HepG2 (cell line): ENCODE data around the gene HTR3C. TPM values are rescaled to one million over a fixed set of nuclear protein-coding genes. Genes with fewer than 3 reads are reported as not detected.

Source experiments
- IKZF1 ChIP-seq: fragments of 450-650 bp; IDR thresholded peaks from 2 replicates; pipeline ENCODE4 v1.7.1; 2016
- JUN ChIP-seq: sonication (generic); formaldehyde crosslinking; IDR thresholded peaks from 2 replicates; pipeline ENCODE4 v1.4.0; 2020; ENCODE audit warnings: mild to moderate bottlenecking, missing genetic modification reagents
- SRSF9 ChIP-seq: fragments of 200-400 bp; formaldehyde crosslinking; IDR thresholded peaks from 2 replicates; pipeline ENCODE4 v1.6.1; 2018; ENCODE audit warnings: borderline replicate concordance, mild to moderate bottlenecking, low read depth, low read length; ENCODE audit not compliant: insufficient read depth, poor library complexity, severe bottlenecking
- TARDBP ChIP-seq: sonication (generic); formaldehyde crosslinking; IDR thresholded peaks from 2 replicates; pipeline ENCODE4 v1.8.0; 2022; ENCODE audit warnings: mild to moderate bottlenecking, missing genetic modification reagents
- ZNF564 ChIP-seq: sonication (generic); formaldehyde crosslinking; IDR thresholded peaks from 2 replicates; pipeline ENCODE4 v1.8.1; 2023; ENCODE audit warnings: mild to moderate bottlenecking, missing genetic modification reagents
- ZNF572 ChIP-seq: sonication (generic); formaldehyde crosslinking; IDR thresholded peaks from 2 replicates; pipeline ENCODE4 v1.5.1; 2020; ENCODE audit warnings: mild to moderate bottlenecking, missing genetic modification reagents
- polyA plus RNA-seq, 8 experiments: library from polyadenylated mRNA; depleted of rRNA in 3 of 8; stranded (reverse) in 7 of 8; unstranded in 1 of 8; fragments of >200 nt; fragmentation: Illumina TruSeq in 4 of 8; extraction: Trizol in 4 of 8; gene quantifications; 2 replicates each; pipeline versions ENCODE4 v1.2.1 to v1.2.3, GENCODE V29; 2011 to 2016; ENCODE audit warnings: low read depth in 4 of 8, missing spikeins in 1 of 8, mixed read lengths in 1 of 8; ENCODE audit not compliant: insufficient read depth in 1 of 8
- total RNA-seq, 5 experiments: library from RNA; depleted of rRNA; stranded (reverse); fragments of >200 nt; fragmentation: Illumina TruSeq; extraction: Trizol; gene quantifications; 2 replicates each; pipeline ENCODE4 v1.2.3, GENCODE V29; 2016; ENCODE audit warnings: low read depth in 1 of 5
- TF ChIP-seq, protein P1 (sequence below): IDR thresholded peaks from 2 replicates; pipeline ENCODE4 v1.6.1; 2016; ENCODE audit warnings: low read depth, missing genetic modification reagents, missing compliant biosample characterization
- TF ChIP-seq, protein P2 (sequence below): sonication (generic); formaldehyde crosslinking; IDR thresholded peaks from 2 replicates; pipeline ENCODE4 v1.5.0; 2020; ENCODE audit warnings: mild to moderate bottlenecking, missing genetic modification reagents, moderate library complexity
- TF ChIP-seq, protein P3 (sequence below): IDR thresholded peaks from 2 replicates; pipeline ENCODE4 v1.6.1; 2016; ENCODE audit warnings: low read depth
- TF ChIP-seq, protein P4 (sequence below): sonication (generic); formaldehyde crosslinking; IDR thresholded peaks from 2 replicates; pipeline ENCODE4; 2020; ENCODE audit warnings: missing genetic modification reagents, mild to moderate bottlenecking, borderline replicate concordance
- TF ChIP-seq, protein P5 (sequence below): sonication (generic); formaldehyde crosslinking; IDR thresholded peaks from 2 replicates; pipeline ENCODE4 v1.4.0; 2020; ENCODE audit warnings: low read depth, missing genetic modification reagents
- TF ChIP-seq, protein P6 (sequence below): sonication (generic); formaldehyde crosslinking; IDR thresholded peaks from 2 replicates; pipeline ENCODE4 v1.4.0; 2020; ENCODE audit warnings: missing genetic modification reagents, borderline replicate concordance

HTR3C gene
- total and polyA plus RNA-seq, 2 of the 13 experiments (the other 11 are each of a cell fraction or from before 2014, with no cell fraction given) = not detected

DNA sequence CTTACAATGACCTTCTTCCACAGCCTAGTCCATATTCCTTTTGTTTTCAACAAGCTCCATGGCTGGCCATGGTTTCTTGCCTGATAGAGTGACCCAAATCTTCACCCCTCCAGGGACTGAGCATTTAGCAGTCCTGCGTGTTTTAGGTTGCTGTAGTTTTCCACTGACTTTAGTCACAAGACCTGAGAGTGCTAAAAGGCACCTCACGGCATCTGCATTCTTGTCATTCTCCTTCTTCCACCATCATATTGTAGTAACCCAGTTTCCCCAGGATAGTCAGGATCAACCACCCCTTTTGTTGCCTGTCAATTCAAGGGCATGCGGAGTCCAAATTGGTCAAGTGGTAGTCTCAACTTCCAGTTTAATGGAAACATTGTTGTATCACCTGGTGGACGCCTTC, 20.8 kb downstream of the HTR3C start (continued):
- TF ChIP-seq, protein P1, sequence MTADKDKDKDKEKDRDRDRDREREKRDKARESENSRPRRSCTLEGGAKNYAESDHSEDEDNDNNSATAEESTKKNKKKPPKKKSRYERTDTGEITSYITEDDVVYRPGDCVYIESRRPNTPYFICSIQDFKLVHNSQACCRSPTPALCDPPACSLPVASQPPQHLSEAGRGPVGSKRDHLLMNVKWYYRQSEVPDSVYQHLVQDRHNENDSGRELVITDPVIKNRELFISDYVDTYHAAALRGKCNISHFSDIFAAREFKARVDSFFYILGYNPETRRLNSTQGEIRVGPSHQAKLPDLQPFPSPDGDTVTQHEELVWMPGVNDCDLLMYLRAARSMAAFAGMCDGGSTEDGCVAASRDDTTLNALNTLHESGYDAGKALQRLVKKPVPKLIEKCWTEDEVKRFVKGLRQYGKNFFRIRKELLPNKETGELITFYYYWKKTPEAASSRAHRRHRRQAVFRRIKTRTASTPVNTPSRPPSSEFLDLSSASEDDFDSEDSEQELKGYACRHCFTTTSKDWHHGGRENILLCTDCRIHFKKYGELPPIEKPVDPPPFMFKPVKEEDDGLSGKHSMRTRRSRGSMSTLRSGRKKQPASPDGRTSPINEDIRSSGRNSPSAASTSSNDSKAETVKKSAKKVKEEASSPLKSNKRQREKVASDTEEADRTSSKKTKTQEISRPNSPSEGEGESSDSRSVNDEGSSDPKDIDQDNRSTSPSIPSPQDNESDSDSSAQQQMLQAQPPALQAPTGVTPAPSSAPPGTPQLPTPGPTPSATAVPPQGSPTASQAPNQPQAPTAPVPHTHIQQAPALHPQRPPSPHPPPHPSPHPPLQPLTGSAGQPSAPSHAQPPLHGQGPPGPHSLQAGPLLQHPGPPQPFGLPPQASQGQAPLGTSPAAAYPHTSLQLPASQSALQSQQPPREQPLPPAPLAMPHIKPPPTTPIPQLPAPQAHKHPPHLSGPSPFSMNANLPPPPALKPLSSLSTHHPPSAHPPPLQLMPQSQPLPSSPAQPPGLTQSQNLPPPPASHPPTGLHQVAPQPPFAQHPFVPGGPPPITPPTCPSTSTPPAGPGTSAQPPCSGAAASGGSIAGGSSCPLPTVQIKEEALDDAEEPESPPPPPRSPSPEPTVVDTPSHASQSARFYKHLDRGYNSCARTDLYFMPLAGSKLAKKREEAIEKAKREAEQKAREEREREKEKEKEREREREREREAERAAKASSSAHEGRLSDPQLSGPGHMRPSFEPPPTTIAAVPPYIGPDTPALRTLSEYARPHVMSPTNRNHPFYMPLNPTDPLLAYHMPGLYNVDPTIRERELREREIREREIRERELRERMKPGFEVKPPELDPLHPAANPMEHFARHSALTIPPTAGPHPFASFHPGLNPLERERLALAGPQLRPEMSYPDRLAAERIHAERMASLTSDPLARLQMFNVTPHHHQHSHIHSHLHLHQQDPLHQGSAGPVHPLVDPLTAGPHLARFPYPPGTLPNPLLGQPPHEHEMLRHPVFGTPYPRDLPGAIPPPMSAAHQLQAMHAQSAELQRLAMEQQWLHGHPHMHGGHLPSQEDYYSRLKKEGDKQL (CRISPR knock-in tag) = no peak
- TF ChIP-seq, protein P2, sequence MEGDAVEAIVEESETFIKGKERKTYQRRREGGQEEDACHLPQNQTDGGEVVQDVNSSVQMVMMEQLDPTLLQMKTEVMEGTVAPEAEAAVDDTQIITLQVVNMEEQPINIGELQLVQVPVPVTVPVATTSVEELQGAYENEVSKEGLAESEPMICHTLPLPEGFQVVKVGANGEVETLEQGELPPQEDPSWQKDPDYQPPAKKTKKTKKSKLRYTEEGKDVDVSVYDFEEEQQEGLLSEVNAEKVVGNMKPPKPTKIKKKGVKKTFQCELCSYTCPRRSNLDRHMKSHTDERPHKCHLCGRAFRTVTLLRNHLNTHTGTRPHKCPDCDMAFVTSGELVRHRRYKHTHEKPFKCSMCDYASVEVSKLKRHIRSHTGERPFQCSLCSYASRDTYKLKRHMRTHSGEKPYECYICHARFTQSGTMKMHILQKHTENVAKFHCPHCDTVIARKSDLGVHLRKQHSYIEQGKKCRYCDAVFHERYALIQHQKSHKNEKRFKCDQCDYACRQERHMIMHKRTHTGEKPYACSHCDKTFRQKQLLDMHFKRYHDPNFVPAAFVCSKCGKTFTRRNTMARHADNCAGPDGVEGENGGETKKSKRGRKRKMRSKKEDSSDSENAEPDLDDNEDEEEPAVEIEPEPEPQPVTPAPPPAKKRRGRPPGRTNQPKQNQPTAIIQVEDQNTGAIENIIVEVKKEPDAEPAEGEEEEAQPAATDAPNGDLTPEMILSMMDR (CRISPR knock-in tag) = no peak
- TF ChIP-seq ZNF572 (CRISPR knock-in tag) (no peak), ZNF564 (no peak), IKZF1 (no peak), TARDBP (CRISPR knock-in tag) (no peak), SRSF9 (no peak), JUN (no peak)
- TF ChIP-seq, protein P3, sequence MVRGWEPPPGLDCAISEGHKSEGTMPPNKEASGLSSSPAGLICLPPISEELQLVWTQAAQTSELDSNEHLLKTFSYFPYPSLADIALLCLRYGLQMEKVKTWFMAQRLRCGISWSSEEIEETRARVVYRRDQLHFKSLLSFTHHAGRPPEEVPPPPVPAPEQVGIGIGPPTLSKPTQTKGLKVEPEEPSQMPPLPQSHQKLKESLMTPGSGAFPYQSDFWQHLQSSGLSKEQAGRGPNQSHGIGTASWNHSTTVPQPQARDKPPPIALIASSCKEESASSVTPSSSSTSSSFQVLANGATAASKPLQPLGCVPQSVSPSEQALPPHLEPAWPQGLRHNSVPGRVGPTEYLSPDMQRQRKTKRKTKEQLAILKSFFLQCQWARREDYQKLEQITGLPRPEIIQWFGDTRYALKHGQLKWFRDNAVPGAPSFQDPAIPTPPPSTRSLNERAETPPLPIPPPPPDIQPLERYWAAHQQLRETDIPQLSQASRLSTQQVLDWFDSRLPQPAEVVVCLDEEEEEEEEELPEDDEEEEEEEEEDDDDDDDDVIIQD (CRISPR knock-in tag) = no peak
- TF ChIP-seq, protein P4, sequence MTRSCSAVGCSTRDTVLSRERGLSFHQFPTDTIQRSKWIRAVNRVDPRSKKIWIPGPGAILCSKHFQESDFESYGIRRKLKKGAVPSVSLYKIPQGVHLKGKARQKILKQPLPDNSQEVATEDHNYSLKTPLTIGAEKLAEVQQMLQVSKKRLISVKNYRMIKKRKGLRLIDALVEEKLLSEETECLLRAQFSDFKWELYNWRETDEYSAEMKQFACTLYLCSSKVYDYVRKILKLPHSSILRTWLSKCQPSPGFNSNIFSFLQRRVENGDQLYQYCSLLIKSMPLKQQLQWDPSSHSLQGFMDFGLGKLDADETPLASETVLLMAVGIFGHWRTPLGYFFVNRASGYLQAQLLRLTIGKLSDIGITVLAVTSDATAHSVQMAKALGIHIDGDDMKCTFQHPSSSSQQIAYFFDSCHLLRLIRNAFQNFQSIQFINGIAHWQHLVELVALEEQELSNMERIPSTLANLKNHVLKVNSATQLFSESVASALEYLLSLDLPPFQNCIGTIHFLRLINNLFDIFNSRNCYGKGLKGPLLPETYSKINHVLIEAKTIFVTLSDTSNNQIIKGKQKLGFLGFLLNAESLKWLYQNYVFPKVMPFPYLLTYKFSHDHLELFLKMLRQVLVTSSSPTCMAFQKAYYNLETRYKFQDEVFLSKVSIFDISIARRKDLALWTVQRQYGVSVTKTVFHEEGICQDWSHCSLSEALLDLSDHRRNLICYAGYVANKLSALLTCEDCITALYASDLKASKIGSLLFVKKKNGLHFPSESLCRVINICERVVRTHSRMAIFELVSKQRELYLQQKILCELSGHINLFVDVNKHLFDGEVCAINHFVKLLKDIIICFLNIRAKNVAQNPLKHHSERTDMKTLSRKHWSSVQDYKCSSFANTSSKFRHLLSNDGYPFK (CRISPR knock-in tag) = no peak
- TF ChIP-seq, protein P5, sequence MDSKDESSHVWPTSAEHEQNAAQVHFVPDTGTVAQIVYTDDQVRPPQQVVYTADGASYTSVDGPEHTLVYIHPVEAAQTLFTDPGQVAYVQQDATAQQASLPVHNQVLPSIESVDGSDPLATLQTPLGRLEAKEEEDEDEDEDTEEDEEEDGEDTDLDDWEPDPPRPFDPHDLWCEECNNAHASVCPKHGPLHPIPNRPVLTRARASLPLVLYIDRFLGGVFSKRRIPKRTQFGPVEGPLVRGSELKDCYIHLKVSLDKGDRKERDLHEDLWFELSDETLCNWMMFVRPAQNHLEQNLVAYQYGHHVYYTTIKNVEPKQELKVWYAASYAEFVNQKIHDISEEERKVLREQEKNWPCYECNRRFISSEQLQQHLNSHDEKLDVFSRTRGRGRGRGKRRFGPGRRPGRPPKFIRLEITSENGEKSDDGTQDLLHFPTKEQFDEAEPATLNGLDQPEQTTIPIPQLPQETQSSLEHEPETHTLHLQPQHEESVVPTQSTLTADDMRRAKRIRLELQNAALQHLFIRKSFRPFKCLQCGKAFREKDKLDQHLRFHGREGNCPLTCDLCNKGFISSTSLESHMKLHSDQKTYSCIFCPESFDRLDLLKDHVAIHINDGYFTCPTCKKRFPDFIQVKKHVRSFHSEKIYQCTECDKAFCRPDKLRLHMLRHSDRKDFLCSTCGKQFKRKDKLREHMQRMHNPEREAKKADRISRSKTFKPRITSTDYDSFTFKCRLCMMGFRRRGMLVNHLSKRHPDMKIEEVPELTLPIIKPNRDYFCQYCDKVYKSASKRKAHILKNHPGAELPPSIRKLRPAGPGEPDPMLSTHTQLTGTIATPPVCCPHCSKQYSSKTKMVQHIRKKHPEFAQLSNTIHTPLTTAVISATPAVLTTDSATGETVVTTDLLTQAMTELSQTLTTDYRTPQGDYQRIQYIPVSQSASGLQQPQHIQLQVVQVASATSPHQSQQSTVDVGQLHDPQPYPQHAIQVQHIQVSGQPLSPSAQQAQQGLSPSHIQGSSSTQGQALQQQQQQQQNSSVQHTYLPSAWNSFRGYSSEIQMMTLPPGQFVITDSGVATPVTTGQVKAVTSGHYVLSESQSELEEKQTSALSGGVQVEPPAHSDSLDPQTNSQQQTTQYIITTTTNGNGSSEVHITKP (CRISPR knock-in tag) = no peak
- TF ChIP-seq, protein P6, sequence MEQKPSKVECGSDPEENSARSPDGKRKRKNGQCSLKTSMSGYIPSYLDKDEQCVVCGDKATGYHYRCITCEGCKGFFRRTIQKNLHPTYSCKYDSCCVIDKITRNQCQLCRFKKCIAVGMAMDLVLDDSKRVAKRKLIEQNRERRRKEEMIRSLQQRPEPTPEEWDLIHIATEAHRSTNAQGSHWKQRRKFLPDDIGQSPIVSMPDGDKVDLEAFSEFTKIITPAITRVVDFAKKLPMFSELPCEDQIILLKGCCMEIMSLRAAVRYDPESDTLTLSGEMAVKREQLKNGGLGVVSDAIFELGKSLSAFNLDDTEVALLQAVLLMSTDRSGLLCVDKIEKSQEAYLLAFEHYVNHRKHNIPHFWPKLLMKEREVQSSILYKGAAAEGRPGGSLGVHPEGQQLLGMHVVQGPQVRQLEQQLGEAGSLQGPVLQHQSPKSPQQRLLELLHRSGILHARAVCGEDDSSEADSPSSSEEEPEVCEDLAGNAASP (CRISPR knock-in tag) = no peak
